Dendritic cell treated with granulocyte-macrophage colony-stimulating factor and Interleukin-4, amounts not matched to agents 40 ng/mL and 50 ng/mL, for 4 days (primary cell): Measurements from ENCODE around the gene TRIM54.

Experiments
- H3K27ac Mint-ChIP-seq: one replicate; pipeline ENCODE4 v1.8.0; 2022; ENCODE audit warnings: mild to moderate bottlenecking, mixed read lengths
- H3K27me3 Mint-ChIP-seq: one replicate; pipeline ENCODE4 v1.8.0; 2022; ENCODE audit warnings: mild to moderate bottlenecking, mixed read lengths
- H3K36me3 Mint-ChIP-seq: one replicate; pipeline ENCODE4 v1.8.0; 2022; ENCODE audit warnings: low read depth, mixed read lengths
- H3K4me1 Mint-ChIP-seq: one replicate; pipeline ENCODE4 v1.8.0; 2022; ENCODE audit warnings: low read depth, mixed read lengths
- H3K4me3 Mint-ChIP-seq: one replicate; pipeline ENCODE4 v1.8.0; 2022; ENCODE audit warnings: mild to moderate bottlenecking, moderate library complexity, mixed read lengths
- H3K9me3 Mint-ChIP-seq: one replicate; pipeline ENCODE4 v1.8.0; 2022; ENCODE audit warnings: mixed read lengths
- intact Hi-C: fragments of 100-400 bp; cut with micrococcal nuclease; formaldehyde crosslinking; loops from one replicate; pipeline ENCODE4 v1.15.0; 2022

Gene TRIM54

GRCh38 chr2:27249159-27249890 is 32.9 kb upstream of the TRIM54 start:
- intact Hi-C loops = no loop called here
- Mint-ChIP-seq H3K27ac (no peak overlapping the region), H3K36me3 (peaks cover 5% of the 10 kb centered on the region), H3K4me1 (no peaks in the 10 kb centered on the region), H3K9me3 (no peaks in the 10 kb centered on the region), H3K27me3 (peaks cover 32% of the 10 kb centered on the region), H3K4me3 (no peak overlapping the region)

GRCh38 chr2:27249891-27250651 is 32.2 kb upstream of the TRIM54 start:
- Mint-ChIP-seq H3K27ac (no peak overlapping the region), H3K4me1 (no peaks in the 10 kb centered on the region), H3K27me3 (peaks cover 39% of the 10 kb centered on the region), H3K4me3 (no peak overlapping the region), H3K9me3 (no peaks in the 10 kb centered on the region), H3K36me3 (no peaks in the 10 kb centered on the region)
- intact Hi-C loops = loop anchor here (1.0 kb wide), 1 partner anchor 30 kb away; no protein-coding TSS in a partner anchor

- intact Hi-C loops = loop anchor here (1.0 kb wide), 1 partner anchor 29 kb away; no protein-coding TSS in a partner anchor
- Mint-ChIP-seq H3K36me3 (no peaks in the 10 kb centered on the region), H3K4me3 (no peak overlapping the region), H3K27me3 (peaks cover 44% of the 10 kb centered on the region), H3K4me1 (no peaks in the 10 kb centered on the region), H3K27ac (no peak overlapping the region), H3K9me3 (no peaks in the 10 kb centered on the region)
Observed at GRCh38 chr2:27250652-27251379, 31.4 kb upstream of the TRIM54 start.

GRCh38 chr2:27251766-27252165 is 30.5 kb upstream of the TRIM54 start:
- Mint-ChIP-seq H3K36me3 (no peaks in the 10 kb centered on the region), H3K27ac (no peak overlapping the region), H3K27me3 (peaks cover 50% of the 10 kb centered on the region), H3K9me3 (no peaks in the 10 kb centered on the region), H3K4me3 (no peak overlapping the region), H3K4me1 (no peaks in the 10 kb centered on the region)
- intact Hi-C loops = no loop called here

GRCh38 chr2:27255187-27255586 is 27.0 kb upstream of the TRIM54 start:
- H3K27ac Mint-ChIP-seq = no peak overlapping the region
- no peaks in the 10 kb centered on the region for H3K36me3 Mint-ChIP-seq
- H3K27me3 Mint-ChIP-seq = peaks cover 64% of the 10 kb centered on the region
- no peaks in the 10 kb centered on the region for H3K9me3 Mint-ChIP-seq
- intact Hi-C loops = no loop called here
- no peaks in the 10 kb centered on the region for H3K4me1 Mint-ChIP-seq
- no peak overlapping the region for H3K4me3 Mint-ChIP-seq

GRCh38 chr2:27255660-27256059 is 26.6 kb upstream of the TRIM54 start:
- Mint-ChIP-seq H3K4me1 (no peaks in the 10 kb centered on the region), H3K36me3 (no peaks in the 10 kb centered on the region), H3K4me3 (no peak overlapping the region), H3K27me3 (peaks cover 65% of the 10 kb centered on the region), H3K9me3 (no peaks in the 10 kb centered on the region), H3K27ac (no peak overlapping the region)
- intact Hi-C loops = no loop called here

- intact Hi-C loops = no loop called here
- Mint-ChIP-seq H3K4me3 (no peak overlapping the region), H3K9me3 (no peaks in the 10 kb centered on the region), H3K36me3 (no peaks in the 10 kb centered on the region), H3K27me3 (peaks cover 69% of the 10 kb centered on the region), H3K27ac (no peak overlapping the region), H3K4me1 (peaks cover 5% of the 10 kb centered on the region)
Observed at GRCh38 chr2:27256855-27257454, 25.3 kb upstream of the TRIM54 start.

GRCh38 chr2:27258051-27258450 is 24.2 kb upstream of the TRIM54 start:
- intact Hi-C loops = no loop called here
- H3K27me3 Mint-ChIP-seq = peaks cover 70% of the 10 kb centered on the region
- peaks cover 6% of the 10 kb centered on the region for H3K4me1 Mint-ChIP-seq
- H3K27ac Mint-ChIP-seq = no peak overlapping the region
- H3K4me3 Mint-ChIP-seq = no peak overlapping the region
- no peaks in the 10 kb centered on the region for H3K9me3 Mint-ChIP-seq
- no peaks in the 10 kb centered on the region for H3K36me3 Mint-ChIP-seq

GRCh38 chr2:27261241-27261925 is 20.8 kb upstream of the TRIM54 start:
- Mint-ChIP-seq H3K4me1 (peaks cover 20% of the 10 kb centered on the region), H3K27me3 (peaks cover 53% of the 10 kb centered on the region), H3K27ac (no peak overlapping the region), H3K4me3 (peak overlapping the region; percentile 59), H3K36me3 (no peaks in the 10 kb centered on the region), H3K9me3 (no peaks in the 10 kb centered on the region)
- intact Hi-C loops = no loop called here

GRCh38 chr2:27261926-27262298 is 20.3 kb upstream of the TRIM54 start:
- intact Hi-C loops = no loop called here
- Mint-ChIP-seq H3K9me3 (no peaks in the 10 kb centered on the region), H3K27me3 (peaks cover 48% of the 10 kb centered on the region)

GRCh38 chr2:27262379-27263286 is 19.6 kb upstream of the TRIM54 start, which contains the start of gene SLC30A3:
TSS of gene SLC30A3 (minus strand) at chr2:27263047. CDS start at chr2:27262906, 141 bp downstream.
- peaks cover 20% of the 10 kb centered on the region for H3K4me1 Mint-ChIP-seq
- no peaks in the 10 kb centered on the region for H3K9me3 Mint-ChIP-seq
- no peak within 1 kb of the TSS for H3K27ac Mint-ChIP-seq
- H3K4me3 Mint-ChIP-seq = peak within 1 kb of the TSS; percentile 78
- H3K27me3 Mint-ChIP-seq = peaks cover 43% of the 10 kb centered on the region
- no peaks in the 10 kb centered on the region for H3K36me3 Mint-ChIP-seq
- intact Hi-C loops = no loop called here

More at GRCh38 chr2:27261926-27262298, 20.3 kb upstream of the TRIM54 start:
- H3K4me1 Mint-ChIP-seq = peaks cover 20% of the 10 kb centered on the region
- H3K4me3 Mint-ChIP-seq = peak overlapping the region; percentile 59
- H3K36me3 Mint-ChIP-seq = no peaks in the 10 kb centered on the region
- no peak overlapping the region for H3K27ac Mint-ChIP-seq

GRCh38 chr2:27263287-27264252 is 18.7 kb upstream of the TRIM54 start:
- intact Hi-C loops = no loop called here
- peaks cover 36% of the 10 kb centered on the region for H3K27me3 Mint-ChIP-seq
- H3K27ac Mint-ChIP-seq = no peak overlapping the region
- peak overlapping the region; percentile 78 for H3K4me3 Mint-ChIP-seq
- no peaks in the 10 kb centered on the region for H3K9me3 Mint-ChIP-seq
- peaks cover 20% of the 10 kb centered on the region for H3K4me1 Mint-ChIP-seq
- H3K36me3 Mint-ChIP-seq = no peaks in the 10 kb centered on the region
